Mesangial cell (primary cell): ENCODE measurements around the gene CARD19. TPM values are rescaled to one million over a fixed set of nuclear protein-coding genes. Genes with fewer than 3 reads are reported as not detected.

Experiments used
- total RNA-seq: library from RNA; depleted of rRNA; stranded (reverse); fragments of >200 nt; gene quantifications from 2 replicates; pipeline ENCODE4 v1.2.3, GENCODE V29; 2015

Gene CARD19
- total RNA-seq, result 76.9 and 94.8 TPM in 2 replicates

GRCh38 chr9:93096131-93096802 lies at the start of gene CARD19:
Gene CARD19, plus strand, starts transcription at chr9:93096217. Its CDS starts 129 bp downstream, at chr9:93096346.

GRCh38 chr9:93058355-93059010 lies 37.5 kb upstream of the CARD19 start, which contains the start of gene SUSD3:
Gene SUSD3, plus strand, starts transcription at chr9:93058701. Its CDS starts 42 bp downstream, at chr9:93058743.

GRCh38 chr9:93134015-93134739 lies 38.2 kb downstream of the CARD19 start, which contains the start of gene NINJ1:
Gene NINJ1, minus strand, starts transcription at chr9:93134251. Its CDS starts 34 bp downstream, at chr9:93134217.

Other genes with a start within 250 kb of the CARD19 start
- 3.1 and 5.7 TPM in 2 replicates for gene ZNF484, start 218.2 kb upstream of the CARD19 start, total RNA-seq
- under 0.01 TPM in 2 replicates for gene FGD3, start 148.7 kb upstream of the CARD19 start, total RNA-seq
- gene SUSD3, start 37.5 kb upstream of the CARD19 start, total RNA-seq, result 2.8 and 8.9 TPM in 2 replicates
- gene NINJ1, start 38.0 kb downstream of the CARD19 start, total RNA-seq, result 66.6 and 75.7 TPM in 2 replicates
- gene WNK2, start 87.9 kb downstream of the CARD19 start, total RNA-seq, result 0.13 and 0.33 TPM in 2 replicates